Astrocyte (in vitro differentiated cells and primary cell): ENCODE data around the gene SLC10A1.

ENCODE experiments used
- EZH2 ChIP-seq: IDR thresholded peaks from 2 replicates; pipeline ENCODE4 v1.6.1; 2012; ENCODE audit warnings: mild to moderate bottlenecking, low read length, inconsistent platforms; ENCODE audit not compliant: insufficient read depth
- TF ChIP-seq, protein P1 (sequence below): IDR thresholded peaks from 2 replicates; pipeline ENCODE4 v1.5.1; 2011; ENCODE audit warnings: low read depth, mild to moderate bottlenecking, inconsistent platforms, low read length, moderate library complexity; ENCODE audit not compliant: insufficient read depth

DNA sequence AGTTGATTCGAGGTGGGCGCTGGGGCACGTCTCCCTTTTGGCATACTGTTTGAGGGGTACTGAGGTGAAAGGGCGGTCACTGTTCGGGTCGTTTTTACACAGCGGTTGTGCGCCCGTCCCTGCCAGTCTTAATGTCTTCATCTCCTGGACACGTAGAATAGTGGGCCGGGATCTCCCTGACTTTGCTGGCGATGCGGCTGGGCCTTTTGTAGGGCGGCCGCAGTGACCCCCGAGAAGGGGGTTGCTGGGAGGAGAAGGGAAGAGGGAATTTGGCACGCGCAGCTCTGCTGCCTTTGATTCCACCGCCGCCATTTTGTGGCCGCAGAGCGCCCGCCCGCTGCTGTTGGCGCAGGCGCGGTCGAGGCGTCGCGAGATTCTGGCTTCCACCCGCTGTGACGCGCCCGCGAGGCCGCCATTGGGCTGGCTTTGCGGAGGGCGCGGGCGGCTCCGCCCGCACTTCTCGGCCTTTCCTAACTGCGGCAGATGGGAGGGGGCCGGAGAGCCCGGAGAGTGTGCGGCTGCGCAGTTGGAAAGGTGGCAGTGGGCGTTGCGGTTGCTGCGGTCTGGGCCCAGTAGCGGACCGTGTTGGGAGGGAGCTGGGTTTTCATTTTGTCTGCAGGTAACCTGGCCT lies 29.6 kb downstream of the SLC10A1 start:
- TF ChIP-seq, protein P1, sequence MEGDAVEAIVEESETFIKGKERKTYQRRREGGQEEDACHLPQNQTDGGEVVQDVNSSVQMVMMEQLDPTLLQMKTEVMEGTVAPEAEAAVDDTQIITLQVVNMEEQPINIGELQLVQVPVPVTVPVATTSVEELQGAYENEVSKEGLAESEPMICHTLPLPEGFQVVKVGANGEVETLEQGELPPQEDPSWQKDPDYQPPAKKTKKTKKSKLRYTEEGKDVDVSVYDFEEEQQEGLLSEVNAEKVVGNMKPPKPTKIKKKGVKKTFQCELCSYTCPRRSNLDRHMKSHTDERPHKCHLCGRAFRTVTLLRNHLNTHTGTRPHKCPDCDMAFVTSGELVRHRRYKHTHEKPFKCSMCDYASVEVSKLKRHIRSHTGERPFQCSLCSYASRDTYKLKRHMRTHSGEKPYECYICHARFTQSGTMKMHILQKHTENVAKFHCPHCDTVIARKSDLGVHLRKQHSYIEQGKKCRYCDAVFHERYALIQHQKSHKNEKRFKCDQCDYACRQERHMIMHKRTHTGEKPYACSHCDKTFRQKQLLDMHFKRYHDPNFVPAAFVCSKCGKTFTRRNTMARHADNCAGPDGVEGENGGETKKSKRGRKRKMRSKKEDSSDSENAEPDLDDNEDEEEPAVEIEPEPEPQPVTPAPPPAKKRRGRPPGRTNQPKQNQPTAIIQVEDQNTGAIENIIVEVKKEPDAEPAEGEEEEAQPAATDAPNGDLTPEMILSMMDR, result no peak
- no peak for TF ChIP-seq EZH2
